AG04450 (cell line): Measurements from ENCODE around the gene TAS1R2. TPM values are rescaled to one million over a fixed set of nuclear protein-coding genes. Genes with fewer than 3 reads are reported as not detected.

Experiments
- CTCF ChIA-PET: fragments of 300-600, 350-600 bp; formaldehyde crosslinking; extraction: SDS; loops from one replicate; lab custom pipeline; 2022; ENCODE audit warnings: antibody characterized with exemption, inconsistent platforms; lab: Charles Lee
- POLR2A ChIA-PET: fragments of 350-600 bp; formaldehyde crosslinking; extraction: SDS; loops from one replicate; lab custom pipeline; 2021; ENCODE audit warnings: antibody characterized with exemption, inconsistent platforms; lab: Yijun Ruan, JAX
- DNase-seq: peaks from one replicate; pipeline ENCODE4 v3.0.0-alpha.2; 2011; ENCODE audit warnings: low read depth, low spot score
- H3K27ac ChIP-seq: one replicate; pipeline ENCODE4 v1.5.1; 2012; ENCODE audit warnings: low read depth, low read length, control low read depth
- H3K27me3 ChIP-seq: one replicate; pipeline ENCODE4 v1.6.0; 2012; ENCODE audit warnings: low read length; ENCODE audit not compliant: control insufficient read depth, insufficient read depth
- H3K4me3 ChIP-seq: 2 replicates; pipeline ENCODE4 v1.5.1; 2011; ENCODE audit warnings: mild to moderate bottlenecking, low read depth, low read length, control low read depth
- H3K9me3 ChIP-seq: 2 replicates; pipeline ENCODE4 v1.5.1; 2012; ENCODE audit warnings: low read length; ENCODE audit not compliant: control insufficient read depth, insufficient read depth
- CTCF ChIP-seq: IDR thresholded peaks from 2 replicates; pipeline ENCODE4 v1.5.1; 2011; ENCODE audit warnings: low read depth, low read length, control low read depth, inconsistent platforms
- polyA plus RNA-seq: library from polyadenylated mRNA; depleted of rRNA; stranded (reverse); fragments of >200 nt; gene quantifications from 2 replicates; pipeline ENCODE4 v1.2.3, GENCODE V29; 2011

TAS1R2 gene
- polyA plus RNA-seq, 1 experiment = not detected

- H3K4me3 ChIP-seq = no peak overlapping the region
- H3K27me3 ChIP-seq = peaks cover 4% of the 10 kb centered on the region
- no peak for DNase-seq
- H3K9me3 ChIP-seq = no peaks in the 10 kb centered on the region
- ChIA-PET CTCF (no interaction called here), POLR2A (no interaction called here)
- no peak overlapping the region for H3K27ac ChIP-seq
- TF ChIP-seq CTCF = no peak
Observed at GRCh38 chr1:18798533-18798932, 60.9 kb downstream of the TAS1R2 start.

DNA sequence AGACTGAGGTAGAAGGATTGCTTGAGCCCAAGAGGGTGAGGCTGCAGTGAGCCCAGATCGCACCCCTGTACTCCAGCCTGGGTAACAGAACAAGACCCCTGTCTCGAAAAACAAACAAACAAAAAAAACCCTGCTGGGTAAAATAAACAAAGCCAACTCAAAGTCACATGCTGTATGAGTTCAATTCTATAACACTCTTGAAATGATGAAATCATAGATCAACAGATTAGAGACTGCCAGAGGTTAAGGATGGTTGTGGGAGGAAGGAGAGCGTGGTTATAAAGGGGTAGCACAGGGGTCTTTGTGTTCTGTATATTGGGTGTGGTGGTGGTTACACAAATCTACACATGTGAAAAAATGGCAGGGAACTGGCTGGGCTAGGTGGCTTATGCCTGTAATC is 62.5 kb downstream of the TAS1R2 start:
- no peak overlapping the region for H3K27ac ChIP-seq
- peaks cover 6% of the 10 kb centered on the region for H3K27me3 ChIP-seq
- no peaks in the 10 kb centered on the region for H3K9me3 ChIP-seq
- DNase-seq = no peak
- ChIA-PET CTCF (no interaction called here), POLR2A (no interaction called here)
- H3K4me3 ChIP-seq = no peak overlapping the region
- no peak for TF ChIP-seq CTCF

DNA sequence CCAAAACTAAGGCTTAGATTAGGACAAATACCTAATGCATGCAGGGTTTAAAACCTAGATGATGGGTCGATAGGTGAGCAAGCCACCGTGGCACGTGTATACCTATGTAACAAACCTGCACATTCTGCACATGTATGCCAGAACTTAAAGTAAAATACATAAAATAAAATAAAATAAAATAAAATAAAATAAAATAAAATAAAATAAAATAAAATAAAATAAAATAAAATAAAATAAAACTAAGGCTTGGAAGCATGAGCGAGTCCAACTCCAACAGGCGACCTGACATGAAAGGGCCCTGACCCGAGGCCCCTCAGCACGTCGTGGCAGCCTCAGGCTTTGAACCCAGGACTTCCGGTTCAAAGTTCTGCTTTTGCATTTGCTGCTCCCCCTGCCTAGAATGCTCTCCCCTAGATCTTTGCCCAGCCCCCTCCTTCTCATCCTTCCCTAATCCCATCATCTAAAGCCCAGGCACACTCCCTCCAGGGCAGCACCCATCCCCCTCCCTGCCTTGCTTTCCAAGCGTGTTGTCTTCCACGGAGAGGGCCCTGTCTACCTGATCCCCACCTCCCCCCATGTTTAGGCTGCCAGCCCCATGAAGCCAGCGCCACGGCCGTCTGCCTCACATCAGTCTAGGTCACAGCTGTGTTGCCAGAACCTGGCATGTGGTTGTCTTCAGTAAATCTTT is 64.3 kb downstream of the TAS1R2 start:
- Histone ChIP-seq H3K9me3 (no peaks in the 10 kb centered on the region), H3K4me3 (no peak overlapping the region), H3K27ac (no peak overlapping the region), H3K27me3 (peaks cover 6% of the 10 kb centered on the region)
- ChIA-PET CTCF (interaction anchor here (0.8 kb wide), 1 partner anchor 213 kb away, joined by 3 read pairs; no protein-coding TSS in a partner anchor), POLR2A (no interaction called here)
- no peak for TF ChIP-seq CTCF
- DNase-seq = no peak

- DNase-seq = no peak
- H3K9me3 ChIP-seq = no peaks in the 10 kb centered on the region
- no peak overlapping the region for H3K27ac ChIP-seq
- no peak overlapping the region for H3K4me3 ChIP-seq
- CTCF ChIA-PET = no interaction called here
- POLR2A ChIA-PET = no interaction called here
- no peak for TF ChIP-seq CTCF
- peaks cover 11% of the 10 kb centered on the region for H3K27me3 ChIP-seq
Observed at GRCh38 chr1:18794561-18794960, 64.9 kb downstream of the TAS1R2 start.

- ChIA-PET POLR2A (no interaction called here), CTCF (no interaction called here)
- no peak overlapping the region for H3K27ac ChIP-seq
- H3K27me3 ChIP-seq = peaks cover 11% of the 10 kb centered on the region
- TF ChIP-seq CTCF = no peak
- no peaks in the 10 kb centered on the region for H3K9me3 ChIP-seq
- no peak overlapping the region for H3K4me3 ChIP-seq
- no peak for DNase-seq
Observed at GRCh38 chr1:18794051-18794450, 65.4 kb downstream of the TAS1R2 start.
